T-helper 2 cell treated with Interferon-gamma antibody and Interleukin-4, amounts not matched to agents 5 μg/mL and 100 μg/mL, for 36 hours (primary cell): Measurements from ENCODE around the gene CIAO3.
"Not testable (repeated sequence)": the region's sequence is repeated elsewhere in the genome, so short reads cannot be mapped to it uniquely, and the experiment has no call there.

Experiments used
- DNase-seq: peaks from one replicate; pipeline ENCODE4 v3.0.0; 2021; ENCODE audit warnings: low spot score
- H3K27ac Mint-ChIP-seq: one replicate; pipeline ENCODE4 v1.8.0; 2021; ENCODE audit warnings: mild to moderate bottlenecking, mixed read lengths
- H3K27me3 Mint-ChIP-seq: one replicate; pipeline ENCODE4 v1.8.0; 2021; ENCODE audit warnings: low read depth, mixed read lengths
- H3K36me3 Mint-ChIP-seq: one replicate; pipeline ENCODE4 v1.8.0; 2021; ENCODE audit warnings: low read depth, mixed read lengths
- H3K4me1 Mint-ChIP-seq: one replicate; pipeline ENCODE4 v1.8.0; 2021; ENCODE audit warnings: low read depth, mixed read lengths
- H3K4me3 Mint-ChIP-seq: one replicate; pipeline ENCODE4 v1.8.0; 2022; ENCODE audit warnings: mild to moderate bottlenecking, moderate library complexity, mixed read lengths
- H3K9me3 Mint-ChIP-seq: one replicate; pipeline ENCODE4 v1.8.0; 2021; ENCODE audit warnings: mixed read lengths

CIAO3 gene

DNA sequence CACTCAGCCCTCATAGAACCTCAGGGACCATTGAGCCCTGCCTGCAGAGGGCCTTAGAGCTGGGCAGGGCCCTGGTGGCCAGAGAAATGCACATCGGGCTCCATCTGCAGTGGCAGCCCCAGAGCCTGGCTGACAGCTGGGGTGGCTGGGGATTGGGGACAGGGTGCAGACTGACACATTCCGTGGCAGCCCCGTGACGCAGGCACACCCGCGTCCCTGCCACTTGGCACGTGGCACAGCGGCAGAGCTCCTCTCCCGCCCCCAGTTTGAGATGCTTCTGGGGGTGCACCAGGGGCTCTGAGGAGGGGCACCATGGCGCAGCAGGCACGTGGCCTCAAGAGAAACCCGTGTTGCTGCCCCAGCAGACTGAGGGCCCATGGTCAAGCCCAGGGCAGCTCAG, 37.4 kb downstream of the CIAO3 start:
- no peaks in the 10 kb centered on the region for H3K4me1 Mint-ChIP-seq
- no peak overlapping the region for H3K4me3 Mint-ChIP-seq
- no peak for DNase-seq
- no peaks in the 10 kb centered on the region for H3K36me3 Mint-ChIP-seq
- H3K9me3 Mint-ChIP-seq, result no peaks in the 10 kb centered on the region
- H3K27ac Mint-ChIP-seq, result no peak overlapping the region
- H3K27me3 Mint-ChIP-seq, result peaks cover 46% of the 10 kb centered on the region

DNA sequence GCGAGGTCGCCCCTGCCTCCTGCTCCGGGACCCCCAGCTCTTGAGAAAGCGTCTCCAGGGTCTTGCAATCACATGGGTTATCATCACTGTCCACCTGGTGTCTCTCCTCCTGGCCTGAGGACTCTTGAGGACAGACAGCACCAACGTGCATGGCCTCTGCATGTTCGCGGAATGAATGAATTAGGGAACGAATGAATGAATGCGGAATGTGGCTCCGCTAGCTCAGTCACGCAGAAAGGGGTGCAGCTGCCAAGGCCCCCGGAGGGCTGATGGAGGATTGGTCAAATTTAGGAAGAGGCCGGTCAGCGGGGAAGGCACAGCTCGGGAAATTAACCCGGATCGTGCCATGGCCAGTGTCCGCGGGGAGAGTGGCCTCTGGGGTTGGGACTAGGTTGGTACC, 38.5 kb downstream of the CIAO3 start:
- Mint-ChIP-seq H3K4me1 (no peaks in the 10 kb centered on the region), H3K36me3 (no peaks in the 10 kb centered on the region), H3K27ac (no peak overlapping the region), H3K9me3 (no peaks in the 10 kb centered on the region), H3K27me3 (peaks cover 37% of the 10 kb centered on the region), H3K4me3 (no peak overlapping the region)
- DNase-seq, result no peak

DNA sequence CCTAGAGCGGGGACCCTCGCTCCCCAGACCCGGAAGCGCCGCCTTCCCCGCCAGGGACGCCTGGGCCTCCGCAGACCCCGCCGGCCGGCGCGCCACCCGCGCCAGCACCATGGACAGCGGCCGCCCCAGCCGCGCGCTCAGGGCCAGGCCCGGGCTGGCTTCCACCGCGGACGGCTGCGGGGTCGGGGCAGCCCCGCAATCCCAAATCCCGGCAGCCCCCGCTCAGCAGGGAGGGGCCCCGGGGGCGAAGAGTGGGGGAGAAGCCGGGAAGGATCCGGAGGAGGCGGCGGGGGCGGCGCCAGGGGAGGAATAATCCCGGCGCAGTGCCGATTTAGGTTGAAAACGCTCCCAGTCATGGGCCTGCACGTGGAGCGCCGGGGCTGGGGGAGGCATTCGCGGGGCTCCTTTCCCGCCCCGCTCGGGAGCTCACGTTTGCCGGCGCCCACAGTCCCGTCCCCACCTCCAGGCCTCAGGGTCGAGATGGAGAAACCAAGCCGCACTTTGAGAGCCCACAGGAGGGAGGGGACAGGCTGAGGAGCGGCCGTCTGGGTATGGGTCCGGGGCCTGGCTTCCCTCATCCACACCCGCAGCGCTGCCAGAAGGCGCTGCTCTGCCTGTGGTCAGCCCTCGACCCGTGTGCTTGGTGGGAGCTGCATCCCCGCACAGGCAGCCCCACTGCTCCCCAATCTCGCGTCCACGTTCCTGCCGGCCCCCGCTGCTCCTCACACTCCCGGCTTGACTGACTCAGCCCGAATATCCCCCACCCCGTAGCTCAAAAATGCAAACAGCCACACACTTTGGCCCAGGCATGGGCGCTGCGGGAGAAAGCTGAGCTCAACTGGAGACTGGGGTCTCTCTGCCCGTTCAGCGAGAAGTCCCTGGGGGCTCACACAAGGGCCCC, 39.9 kb downstream of the CIAO3 start:
- peak; percentile 38 for DNase-seq
- no peak overlapping the region for H3K27ac Mint-ChIP-seq
- H3K36me3 Mint-ChIP-seq, result no peaks in the 10 kb centered on the region
- H3K27me3 Mint-ChIP-seq, result peaks cover 25% of the 10 kb centered on the region
- no peaks in the 10 kb centered on the region for H3K9me3 Mint-ChIP-seq
- no peak overlapping the region for H3K4me3 Mint-ChIP-seq
- H3K4me1 Mint-ChIP-seq, result no peaks in the 10 kb centered on the region

DNA sequence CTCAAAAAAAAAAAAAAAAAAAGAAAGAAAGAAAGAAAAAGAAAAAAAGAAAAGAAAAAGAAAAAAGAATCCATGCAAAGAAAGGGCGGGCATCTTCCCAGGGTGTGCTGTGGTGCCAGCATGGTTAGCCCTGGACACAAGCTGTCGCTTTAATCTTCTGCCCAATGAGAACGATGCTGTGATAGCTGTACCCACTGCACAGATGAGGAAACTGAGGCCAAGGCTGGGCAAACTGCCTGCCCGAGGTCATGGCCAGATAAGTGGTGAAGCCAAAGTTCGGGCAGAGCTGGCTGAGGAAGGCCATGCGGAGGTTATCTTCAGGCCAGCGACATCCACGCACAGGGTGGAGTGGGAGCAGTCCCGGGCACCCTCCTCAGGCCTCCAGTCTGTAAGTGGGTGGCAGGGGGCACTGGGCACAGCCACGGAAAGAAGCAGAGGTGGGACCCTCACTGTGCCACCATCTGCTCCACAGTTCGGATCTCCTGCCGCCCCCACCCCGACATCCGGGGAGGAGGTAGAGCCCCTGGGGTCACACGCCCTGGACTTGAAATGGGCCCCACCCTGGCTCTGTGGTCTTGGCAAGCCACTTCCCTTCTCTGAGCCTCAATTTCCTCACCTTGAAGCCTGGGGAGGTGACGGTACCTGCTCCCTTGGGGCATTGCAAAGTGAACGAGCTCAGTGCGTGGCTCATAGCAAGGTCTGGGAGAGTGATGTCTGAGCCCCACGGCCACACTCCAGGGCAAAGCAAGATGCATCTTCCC, 41.7 kb downstream of the CIAO3 start:
- H3K27ac Mint-ChIP-seq, result no peak overlapping the region
- peaks cover 3% of the 10 kb centered on the region for H3K4me1 Mint-ChIP-seq
- no peaks in the 10 kb centered on the region for H3K36me3 Mint-ChIP-seq
- DNase-seq, result no peak
- peaks cover 22% of the 10 kb centered on the region for H3K27me3 Mint-ChIP-seq
- H3K9me3 Mint-ChIP-seq, result no peaks in the 10 kb centered on the region
- no peak overlapping the region for H3K4me3 Mint-ChIP-seq

DNA sequence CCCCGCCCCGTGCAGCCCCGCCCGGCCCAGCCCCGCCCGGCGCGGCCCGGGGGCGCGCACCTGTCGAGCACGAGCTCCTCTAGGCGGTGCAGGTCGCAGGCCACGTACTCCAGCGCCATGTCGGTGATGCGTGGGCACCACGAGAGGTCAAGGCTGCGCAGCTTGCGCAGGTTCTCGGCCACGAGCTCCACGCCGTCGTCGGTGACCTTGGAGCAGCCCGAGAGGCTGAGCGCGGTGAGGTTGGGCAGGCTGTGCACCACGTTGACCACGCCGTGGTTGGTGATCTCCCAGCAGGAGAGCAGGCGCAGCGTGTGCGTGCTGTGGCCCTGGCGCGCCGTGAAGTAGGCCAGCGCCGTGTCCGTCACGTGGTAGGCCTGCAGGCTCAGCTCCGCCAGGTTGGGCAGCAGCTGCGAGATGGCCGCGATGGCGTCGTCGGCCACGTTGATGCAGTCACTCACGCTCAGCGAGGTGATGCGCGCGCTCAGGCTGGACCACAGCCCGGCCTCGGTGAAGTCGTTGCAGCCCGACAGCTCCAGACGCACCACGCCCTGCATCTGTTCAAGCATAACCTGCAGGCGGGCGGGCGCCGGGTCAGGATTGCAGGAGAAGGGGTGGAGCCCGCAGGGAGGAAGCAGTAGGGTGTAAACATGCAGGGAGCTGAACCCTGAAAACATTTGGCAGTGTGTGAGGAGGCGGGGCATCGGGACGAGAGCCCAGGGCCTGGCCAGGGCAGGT, 45.3 kb downstream of the CIAO3 start:
- peak overlapping the region; percentile 83 for H3K27ac Mint-ChIP-seq
- H3K4me3 Mint-ChIP-seq, result peak overlapping the region; percentile 79
- DNase-seq, result peak; percentile 75
- H3K36me3 Mint-ChIP-seq, result peaks cover 1% of the 10 kb centered on the region
- no peaks in the 10 kb centered on the region for H3K9me3 Mint-ChIP-seq
- H3K4me1 Mint-ChIP-seq, result peaks cover 3% of the 10 kb centered on the region
- H3K27me3 Mint-ChIP-seq, result peaks cover 8% of the 10 kb centered on the region

DNA sequence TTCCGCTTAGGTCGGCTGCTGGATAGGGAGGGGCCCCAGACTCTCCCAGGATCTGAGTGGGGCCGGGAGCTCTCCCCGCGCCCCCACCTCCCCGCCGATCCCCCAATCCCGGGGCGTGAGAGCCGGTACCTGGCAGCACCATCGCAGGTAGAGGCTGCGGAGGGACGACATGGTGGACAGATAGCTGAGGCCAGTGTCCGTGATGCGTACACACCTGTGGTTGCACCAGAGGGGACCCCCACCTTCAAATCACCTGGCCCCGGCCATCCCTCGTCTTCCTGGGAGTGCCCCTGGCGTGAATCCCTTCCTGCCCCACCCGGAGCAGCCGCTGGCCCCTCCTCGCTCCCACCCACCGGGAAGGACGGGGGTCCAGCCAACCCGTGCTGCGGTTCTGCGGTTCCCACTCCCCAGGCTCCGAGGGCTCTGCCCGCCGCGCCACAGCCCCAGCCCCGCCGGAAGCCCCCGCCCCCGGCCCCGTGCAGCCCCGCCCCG, 45.9 kb downstream of the CIAO3 start:
- H3K36me3 Mint-ChIP-seq, result peaks cover 3% of the 10 kb centered on the region
- H3K4me3 Mint-ChIP-seq, result peak overlapping the region; percentile 18
- H3K4me1 Mint-ChIP-seq, result peaks cover 3% of the 10 kb centered on the region
- H3K9me3 Mint-ChIP-seq, result no peaks in the 10 kb centered on the region
- no peak overlapping the region for H3K27ac Mint-ChIP-seq
- no peak for DNase-seq
- H3K27me3 Mint-ChIP-seq, result peaks cover 8% of the 10 kb centered on the region

DNA sequence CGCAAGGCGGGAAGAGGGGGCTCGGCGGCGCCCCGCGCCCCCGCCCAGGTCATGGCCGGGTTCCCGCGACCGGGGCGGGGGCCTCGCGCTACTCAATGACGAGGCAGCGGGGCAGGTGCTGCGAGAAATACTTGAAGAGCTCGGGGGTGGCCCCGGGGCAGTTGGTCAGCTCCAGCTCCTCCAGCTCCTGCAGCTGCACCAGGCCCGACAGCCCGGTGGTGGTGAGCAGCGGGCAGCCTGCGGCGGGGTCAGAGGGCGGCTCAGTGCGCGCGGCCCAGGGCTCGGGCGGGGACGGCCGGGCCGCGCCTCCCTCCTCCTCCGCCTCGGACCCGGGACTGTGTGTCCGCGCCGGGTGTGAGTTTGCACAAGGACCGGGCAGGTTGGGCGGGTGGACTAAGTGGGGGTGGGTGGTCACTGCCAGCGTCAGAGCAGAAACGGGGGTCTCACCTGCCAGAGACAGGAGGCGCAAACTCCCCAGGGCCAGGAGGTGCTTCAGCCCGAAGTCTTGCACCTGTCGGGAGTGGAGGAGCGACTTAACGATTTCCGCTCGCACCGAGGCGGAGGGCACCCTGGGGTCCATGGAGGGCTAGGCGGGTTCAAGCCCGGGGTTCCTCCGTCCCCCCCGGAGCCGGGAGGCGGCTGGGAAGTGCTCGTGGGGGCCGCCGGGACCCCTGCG, 46.5 kb downstream of the CIAO3 start:
- H3K27me3 Mint-ChIP-seq, result peaks cover 8% of the 10 kb centered on the region
- H3K36me3 Mint-ChIP-seq, result peaks cover 3% of the 10 kb centered on the region
- H3K9me3 Mint-ChIP-seq, result no peaks in the 10 kb centered on the region
- no peak for DNase-seq
- no peak overlapping the region for H3K27ac Mint-ChIP-seq
- H3K4me3 Mint-ChIP-seq, result peak overlapping the region; percentile 50
- peaks cover 3% of the 10 kb centered on the region for H3K4me1 Mint-ChIP-seq

DNA sequence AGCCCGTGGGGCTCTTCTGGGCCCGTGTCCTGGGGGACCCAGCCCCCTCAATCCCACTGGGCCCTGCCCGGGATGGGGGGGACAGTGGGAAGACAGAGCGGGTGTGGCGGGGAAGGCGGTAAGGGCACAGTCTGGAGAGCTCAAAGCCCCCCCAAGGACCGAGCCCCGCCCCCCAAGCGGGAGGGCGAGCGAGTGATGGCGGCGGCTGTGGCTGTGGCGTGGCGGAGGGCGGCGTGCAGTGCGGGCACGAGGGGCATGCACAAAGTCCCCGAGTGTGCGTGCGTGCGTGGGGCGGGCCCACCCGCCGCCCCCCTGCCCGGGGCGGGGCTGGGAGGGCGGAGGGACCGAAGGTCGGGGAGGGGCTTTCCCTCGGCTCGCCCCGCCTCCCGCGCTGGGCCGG, 47.0 kb downstream of the CIAO3 start:
- Mint-ChIP-seq H3K4me1 (peaks cover 3% of the 10 kb centered on the region), H3K27me3 (peaks cover 8% of the 10 kb centered on the region), H3K27ac (no peak overlapping the region), H3K9me3 (no peaks in the 10 kb centered on the region), H3K36me3 (peaks cover 3% of the 10 kb centered on the region), H3K4me3 (no peak overlapping the region)
- DNase-seq, result no peak

DNA sequence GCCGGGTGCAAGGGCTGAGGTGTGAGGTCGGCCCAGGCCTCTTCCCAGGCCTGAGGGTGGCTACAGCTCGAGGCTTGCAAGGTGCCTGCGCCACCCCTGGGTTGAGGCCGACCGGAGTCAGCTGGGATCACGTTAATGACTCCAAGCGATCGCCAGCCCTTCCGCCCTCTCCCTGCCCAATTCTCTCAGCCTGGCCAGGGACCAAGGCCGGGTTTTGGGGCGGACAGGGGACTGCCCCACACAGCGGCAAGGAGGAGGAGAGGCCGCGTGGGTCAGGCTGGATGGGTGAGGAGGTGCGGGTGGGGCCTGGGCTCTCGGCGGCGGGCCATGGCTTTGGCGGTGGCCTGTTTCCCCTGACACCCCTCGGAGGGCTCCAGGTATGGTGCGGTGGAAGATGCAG, 47.4 kb downstream of the CIAO3 start:
- Mint-ChIP-seq H3K36me3 (peaks cover 3% of the 10 kb centered on the region), H3K4me1 (peaks cover 3% of the 10 kb centered on the region), H3K4me3 (peak overlapping the region; percentile 50), H3K9me3 (no peaks in the 10 kb centered on the region), H3K27me3 (peaks cover 8% of the 10 kb centered on the region), H3K27ac (no peak overlapping the region)
- DNase-seq, result no peak

DNA sequence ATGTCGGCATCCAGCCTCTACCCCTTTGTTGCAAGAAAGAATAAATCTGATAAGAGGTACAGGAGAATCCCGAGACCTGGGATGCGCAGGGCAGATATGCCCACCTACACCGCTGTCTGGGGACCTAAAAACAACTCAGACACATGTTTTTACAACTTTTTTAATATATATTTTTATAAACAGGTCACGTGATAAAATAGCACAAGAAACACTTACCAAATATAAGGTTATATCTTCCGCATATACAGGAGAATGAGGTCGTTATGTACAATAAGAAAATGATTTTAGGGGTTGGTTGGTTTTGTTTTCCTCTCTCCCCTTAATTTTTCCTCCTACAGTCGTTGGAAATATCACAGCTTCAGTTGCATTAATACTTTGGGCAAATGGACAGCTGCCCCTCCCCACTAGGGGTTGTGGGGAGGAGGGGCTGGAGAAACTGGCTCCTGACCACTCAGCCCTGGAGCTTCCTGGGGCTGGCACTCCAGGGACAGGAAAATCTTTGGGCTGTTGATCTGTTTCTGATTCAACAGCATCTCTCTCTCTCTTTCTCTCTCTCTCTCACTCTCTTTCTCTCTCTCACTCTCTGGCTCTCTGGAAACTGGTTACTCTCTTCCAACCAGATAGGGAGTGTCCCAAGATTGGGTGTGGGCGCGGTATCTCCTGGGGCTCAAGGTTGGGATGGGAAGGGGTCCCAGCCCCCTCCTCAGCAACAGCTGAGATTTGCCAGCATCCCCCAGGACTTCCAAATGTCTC, 48.3 kb downstream of the CIAO3 start:
- Mint-ChIP-seq H3K27me3 (peaks cover 8% of the 10 kb centered on the region), H3K36me3 (peaks cover 3% of the 10 kb centered on the region), H3K27ac (no peak overlapping the region)

DNA sequence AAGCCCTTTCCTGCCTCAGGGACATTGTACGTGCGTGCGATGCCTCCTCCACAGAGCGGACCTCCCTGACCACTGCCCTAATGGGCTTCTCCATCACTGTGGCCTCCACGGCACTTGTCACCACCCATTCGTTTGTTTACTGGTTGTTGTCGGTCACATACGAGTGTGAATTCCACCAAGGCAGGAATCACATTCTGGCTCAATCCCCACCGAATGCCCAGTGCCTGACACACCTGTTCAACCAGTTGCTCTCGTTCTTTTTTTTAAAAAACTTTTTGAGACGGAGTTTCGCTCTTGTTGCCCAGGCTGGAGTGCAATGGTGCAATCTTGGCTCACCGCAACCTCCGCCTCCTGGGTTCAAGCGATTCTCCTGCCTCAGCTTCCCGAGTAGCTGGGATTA, 49.6 kb downstream of the CIAO3 start:
- not testable (repeated sequence) for DNase-seq, H3K4me1 Mint-ChIP-seq, H3K9me3 Mint-ChIP-seq, H3K36me3 Mint-ChIP-seq, H3K27me3 Mint-ChIP-seq
- Mint-ChIP-seq H3K27ac (peak overlapping the region; percentile 55), H3K4me3 (peak overlapping the region; percentile 85)

More for the DNA sequence above, 48.3 kb downstream of the CIAO3 start:
- Mint-ChIP-seq H3K4me3 (peak overlapping the region; percentile 62), H3K4me1 (peaks cover 3% of the 10 kb centered on the region), H3K9me3 (no peaks in the 10 kb centered on the region)
- no peak for DNase-seq

DNA sequence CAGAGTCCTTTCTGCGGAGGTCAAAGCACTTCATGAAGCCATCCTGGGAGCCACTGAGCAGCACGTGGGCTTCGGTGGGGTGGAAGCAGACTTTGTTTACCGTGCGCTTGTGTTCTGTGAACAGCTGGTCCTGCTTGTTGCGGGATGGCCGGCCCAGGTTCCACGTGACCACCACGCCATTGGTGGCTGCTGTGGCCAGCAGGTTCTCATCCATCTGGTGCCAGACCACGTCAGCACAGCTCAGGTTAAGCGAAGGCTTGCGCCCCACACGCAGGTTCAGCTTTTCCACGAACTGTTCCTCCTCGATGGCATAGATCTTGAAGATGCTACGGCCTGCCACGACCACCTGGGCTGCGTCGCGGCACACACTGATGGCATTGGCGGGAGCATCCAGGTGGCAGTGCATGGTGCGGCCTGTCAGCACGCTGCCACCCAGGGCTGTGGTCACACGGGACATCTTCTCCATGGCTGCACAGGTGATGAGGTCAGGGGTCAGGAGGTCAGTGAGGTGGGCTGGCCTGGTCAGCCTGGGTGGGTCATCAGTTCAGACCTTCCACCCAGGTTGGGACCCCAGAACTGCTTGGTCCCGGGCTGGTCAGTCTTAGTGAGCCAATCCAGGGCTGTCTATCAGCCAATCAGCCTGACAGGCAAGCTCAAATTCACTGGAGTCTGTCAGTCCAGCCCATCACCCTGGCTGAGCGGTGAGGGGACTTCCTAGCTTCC, 51.5 kb downstream of the CIAO3 start:
- H3K36me3 Mint-ChIP-seq, result peaks cover 4% of the 10 kb centered on the region
- peak overlapping the region; percentile 85 for H3K4me3 Mint-ChIP-seq

More for the DNA sequence above, 51.5 kb downstream of the CIAO3 start:
- no peak for DNase-seq
- no peaks in the 10 kb centered on the region for H3K9me3 Mint-ChIP-seq
- no peaks in the 10 kb centered on the region for H3K4me1 Mint-ChIP-seq
- H3K27me3 Mint-ChIP-seq, result peaks cover 8% of the 10 kb centered on the region
- peak overlapping the region; percentile 90 for H3K27ac Mint-ChIP-seq
